ENCODE measurements around the gene ANKDD1B. TPM values are rescaled to one million over a fixed set of nuclear protein-coding genes. Genes with fewer than 3 reads are reported as not detected.
"Not testable (repeated sequence)": the region's sequence is repeated elsewhere in the genome, so short reads cannot be mapped to it uniquely, and the experiment has no call there.

The ANKDD1B gene
- total RNA-seq, 1 donor from 2014 or later = 0.38 TPM

- DNase-seq (ENCODE audit: low spot score) = no peak
- intact Hi-C loops (cut with DNase I) = no loop called here
Measured at GRCh38 chr5:75681125-75681830, 70.0 kb downstream of the ANKDD1B start.

GRCh38 chr5:75685141-75685540, 73.9 kb downstream of the ANKDD1B start:
- intact Hi-C loops (cut with DNase I) = no loop called here
- DNase-seq (ENCODE audit: low spot score) = no peak

GRCh38 chr5:75686480-75686879, 75.2 kb downstream of the ANKDD1B start:
- intact Hi-C loops (cut with DNase I) = no loop called here
- DNase-seq (ENCODE audit: low spot score) = no peak

GRCh38 chr5:75690669-75691068, 79.4 kb downstream of the ANKDD1B start:
- DNase-seq (ENCODE audit: low spot score) = no peak
- intact Hi-C loops (cut with DNase I) = no loop called here

GRCh38 chr5:75694781-75695180, 83.5 kb downstream of the ANKDD1B start:
- intact Hi-C loops (cut with DNase I) = no loop called here
- DNase-seq (ENCODE audit: low spot score) = no peak

GRCh38 chr5:75695472-75696351, 84.5 kb downstream of the ANKDD1B start:
- DNase-seq (ENCODE audit: low spot score); intact Hi-C loops (cut with DNase I): not testable (repeated sequence)

GRCh38 chr5:75701856-75702255, 90.6 kb downstream of the ANKDD1B start:
- intact Hi-C loops (cut with DNase I) = no loop called here
- DNase-seq (ENCODE audit: low spot score) = no peak

GRCh38 chr5:75706016-75706415, 94.8 kb downstream of the ANKDD1B start:
- intact Hi-C loops (cut with DNase I) = no loop called here
- DNase-seq (ENCODE audit: low spot score) = no peak

- intact Hi-C loops (cut with DNase I) = no loop called here
Measured at GRCh38 chr5:75706775-75707174, 95.5 kb downstream of the ANKDD1B start.

GRCh38 chr5:75707911-75708509, 96.8 kb downstream of the ANKDD1B start:
- no peak for DNase-seq (ENCODE audit: low spot score)

More at GRCh38 chr5:75706775-75707174, 95.5 kb downstream of the ANKDD1B start:
- DNase-seq (ENCODE audit: low spot score) = no peak

GRCh38 chr5:75710637-75711036, 99.4 kb downstream of the ANKDD1B start:
- intact Hi-C loops (cut with DNase I) = loop anchor here (10.0 kb wide), 1 partner anchor 476 kb away; the partner anchor contains the start of gene ANKRD31
- no peak for DNase-seq (ENCODE audit: low spot score)

More at GRCh38 chr5:75707911-75708509, 96.8 kb downstream of the ANKDD1B start:
- intact Hi-C loops (cut with DNase I) = no loop called here

- intact Hi-C loops (cut with DNase I) = loop anchor here (10.0 kb wide), 1 partner anchor 476 kb away; the partner anchor contains the start of gene ANKRD31
- no peak for DNase-seq (ENCODE audit: low spot score)
Measured at GRCh38 chr5:75711151-75711550, 99.9 kb downstream of the ANKDD1B start.

GRCh38 chr5:75712091-75712490, 100.8 kb downstream of the ANKDD1B start:
- intact Hi-C loops (cut with DNase I) = loop anchor here (10.0 kb wide), 1 partner anchor 477 kb away; the partner anchor contains the start of gene ANKRD31
- no peak for DNase-seq (ENCODE audit: low spot score)

GRCh38 chr5:75716715-75717081, 105.4 kb downstream of the ANKDD1B start:
- DNase-seq (ENCODE audit: low spot score) = no peak

GRCh38 chr5:75717082-75717922, 106.0 kb downstream of the ANKDD1B start, which contains the start of gene POC5:
POC5 (minus strand) TSS chr5:75717437; CDS start chr5:75712937, 4,500 bp downstream.
- DNase-seq (ENCODE audit: low spot score) = peak; percentile 96
- intact Hi-C loops (cut with DNase I) = loop anchor here (5.0 to 10.0 kb wide), 2 partner anchors 205 to 483 kb away; partner anchors contain the start of genes ANKRD31, CERT1 and POLK

More at GRCh38 chr5:75716715-75717081, 105.4 kb downstream of the ANKDD1B start:
- intact Hi-C loops (cut with DNase I) = loop anchor here (5.0 to 10.0 kb wide), 2 partner anchors 204 to 482 kb away; partner anchors contain the start of genes ANKRD31, CERT1 and POLK

GRCh38 chr5:75720882-75721281, 109.6 kb downstream of the ANKDD1B start:
- no peak for DNase-seq (ENCODE audit: low spot score)
- intact Hi-C loops (cut with DNase I) = no loop called here
